Measurements from ENCODE around the gene ZNF668.

GRCh38 chr16:31109622-31110021 lies 35.6 kb upstream of the ZNF668 start:
- no peak for TF ChIP-seq CTCF (IDR thresholded peaks at IDR 0.05)
- no peak for TF ChIP-seq POLR2A (IDR thresholded peaks at IDR 0.05)
